HepG2 (cell line): ENCODE measurements around the gene QPCT. TPM values are rescaled to one million over a fixed set of nuclear protein-coding genes. Genes with fewer than 3 reads are reported as not detected.
A peak's percentile ranks its signal among the peaks of the same experiment; 100 is the strongest.

ENCODE experiments used
- ADNP ChIP-seq: sonication (generic); formaldehyde crosslinking; IDR thresholded peaks from 2 replicates; pipeline ENCODE4 v1.4.0; 2020; ENCODE audit warnings: missing genetic modification reagents
- CAMTA2 ChIP-seq: sonication (generic); formaldehyde crosslinking; IDR thresholded peaks from 2 replicates; pipeline ENCODE4 v1.4.0; 2020; ENCODE audit warnings: mild to moderate bottlenecking, missing genetic modification reagents, borderline replicate concordance
- CEBPB ChIP-seq: IDR thresholded peaks from 2 replicates; pipeline ENCODE4 v1.6.1; 2011; ENCODE audit warnings: low read depth, low read length, improper control_type of control experiment, borderline replicate concordance
- RAD21 ChIP-seq: fragments of 450-650 bp; formaldehyde crosslinking; IDR thresholded peaks from 2 replicates; pipeline ENCODE4 v1.5.0; 2020; ENCODE audit warnings: mild to moderate bottlenecking
- REPIN1 ChIP-seq: sonication (generic); formaldehyde crosslinking; IDR thresholded peaks from 2 replicates; pipeline ENCODE4 v1.8.0; 2022; ENCODE audit warnings: missing genetic modification reagents, low read depth, mild to moderate bottlenecking, borderline replicate concordance
- ZFYVE20 ChIP-seq: sonication (generic); formaldehyde crosslinking; IDR thresholded peaks from 2 replicates; pipeline ENCODE4 v1.8.0; 2023; ENCODE audit warnings: low read depth, mild to moderate bottlenecking, moderate library complexity, missing genetic modification reagents, borderline replicate concordance
- ZNF292 ChIP-seq: sonication (generic); formaldehyde crosslinking; IDR thresholded peaks from 2 replicates; pipeline ENCODE4 v1.8.1; 2022; ENCODE audit warnings: mild to moderate bottlenecking, low read depth, missing genetic modification reagents, borderline replicate concordance
- ZNF7 ChIP-seq: IDR thresholded peaks from 2 replicates; pipeline ENCODE4 v1.6.1; 2016; ENCODE audit warnings: missing biosample characterization, missing genetic modification reagents
- ZNF841 ChIP-seq: sonication (generic); formaldehyde crosslinking; IDR thresholded peaks from 2 replicates; pipeline ENCODE4 v1.8.1; 2023; ENCODE audit warnings: missing genetic modification reagents, borderline replicate concordance
- polyA plus RNA-seq, 8 experiments: library from polyadenylated mRNA; depleted of rRNA in 3 of 8; stranded (reverse) in 7 of 8; unstranded in 1 of 8; fragments of >200 nt; fragmentation: Illumina TruSeq in 4 of 8; extraction: Trizol in 4 of 8; gene quantifications; 2 replicates each; pipeline versions ENCODE4 v1.2.1 to v1.2.3, GENCODE V29; 2011 to 2016; ENCODE audit warnings: low read depth in 4 of 8, missing spikeins in 1 of 8, mixed read lengths in 1 of 8; ENCODE audit not compliant: insufficient read depth in 1 of 8
- total RNA-seq, 5 experiments: library from RNA; depleted of rRNA; stranded (reverse); fragments of >200 nt; fragmentation: Illumina TruSeq; extraction: Trizol; gene quantifications; 2 replicates each; pipeline ENCODE4 v1.2.3, GENCODE V29; 2016; ENCODE audit warnings: low read depth in 1 of 5
- TF ChIP-seq, protein P1 (sequence below): sonication (generic); formaldehyde crosslinking; IDR thresholded peaks from 2 replicates; pipeline ENCODE4 v1.4.0; 2020; ENCODE audit warnings: mild to moderate bottlenecking, missing genetic modification reagents, borderline replicate concordance
- TF ChIP-seq, protein P2 (sequence below): sonication (generic); formaldehyde crosslinking; conservative IDR thresholded peaks from 2 replicates; pipeline ENCODE4 v1.4.0; 2020; ENCODE audit warnings: mild to moderate bottlenecking, missing genetic modification reagents, moderate library complexity
- TF ChIP-seq, protein P3 (sequence below): sonication (generic); formaldehyde crosslinking; IDR thresholded peaks from 2 replicates; pipeline ENCODE4 v1.5.0; 2020; ENCODE audit warnings: missing genetic modification reagents
- TF ChIP-seq, protein P4 (sequence below): sonication (generic); formaldehyde crosslinking; conservative IDR thresholded peaks from 2 replicates; pipeline ENCODE4 v1.4.0; 2020; ENCODE audit warnings: missing genetic modification reagents
- TF ChIP-seq, protein P5 (sequence below): sonication (generic); formaldehyde crosslinking; IDR thresholded peaks from 2 replicates; pipeline ENCODE4 v1.5.0; 2020; ENCODE audit warnings: missing genetic modification reagents

QPCT gene
- total and polyA plus RNA-seq, 2 of the 13 experiments (the other 11 are each of a cell fraction or from before 2014, with no cell fraction given) = 0.77 to 1.2 TPM

DNA sequence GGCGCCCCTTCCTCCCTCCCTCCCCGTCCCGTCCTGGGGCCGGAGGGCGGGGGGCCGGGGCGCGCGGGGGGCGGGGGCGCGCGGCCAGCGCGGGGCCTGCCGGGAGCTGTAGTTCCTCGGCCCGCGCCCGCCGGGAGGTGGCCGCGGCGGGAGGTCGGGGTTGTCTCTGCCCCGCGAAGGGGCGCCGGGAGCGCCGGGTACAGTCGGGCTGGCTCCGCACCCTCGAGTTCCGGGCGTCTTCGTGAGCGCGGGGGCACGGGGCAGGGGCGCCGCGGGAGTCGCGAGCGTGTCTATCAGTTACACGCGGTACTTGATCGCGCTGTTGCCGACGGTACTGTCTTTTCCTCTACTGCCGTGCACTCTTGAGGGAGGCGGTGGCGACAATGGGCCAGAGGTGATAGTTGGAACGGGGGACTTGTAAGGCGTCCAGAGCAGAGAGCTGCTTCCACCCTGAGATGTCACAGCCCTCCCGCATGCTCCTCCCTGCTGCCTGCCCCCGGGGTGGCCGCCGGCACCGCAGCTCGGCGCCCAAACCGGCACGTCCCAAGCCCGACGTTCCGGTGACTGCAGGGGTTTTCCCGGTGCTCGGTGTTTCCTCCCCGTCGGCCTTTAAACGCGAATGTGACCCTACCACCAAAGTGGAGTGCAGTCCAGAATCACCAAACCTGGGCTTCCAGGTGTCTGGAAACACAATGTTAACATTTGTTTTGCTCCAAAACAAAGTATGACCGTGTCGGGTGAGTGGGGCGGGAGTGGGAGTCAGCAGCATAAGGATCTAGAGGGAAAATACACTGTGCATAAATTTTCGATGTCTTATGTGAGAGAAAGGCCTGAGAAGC is 19.4 kb upstream of the QPCT start, which contains the start of gene PRKD3 (continued):
- TF ChIP-seq, protein P1, sequence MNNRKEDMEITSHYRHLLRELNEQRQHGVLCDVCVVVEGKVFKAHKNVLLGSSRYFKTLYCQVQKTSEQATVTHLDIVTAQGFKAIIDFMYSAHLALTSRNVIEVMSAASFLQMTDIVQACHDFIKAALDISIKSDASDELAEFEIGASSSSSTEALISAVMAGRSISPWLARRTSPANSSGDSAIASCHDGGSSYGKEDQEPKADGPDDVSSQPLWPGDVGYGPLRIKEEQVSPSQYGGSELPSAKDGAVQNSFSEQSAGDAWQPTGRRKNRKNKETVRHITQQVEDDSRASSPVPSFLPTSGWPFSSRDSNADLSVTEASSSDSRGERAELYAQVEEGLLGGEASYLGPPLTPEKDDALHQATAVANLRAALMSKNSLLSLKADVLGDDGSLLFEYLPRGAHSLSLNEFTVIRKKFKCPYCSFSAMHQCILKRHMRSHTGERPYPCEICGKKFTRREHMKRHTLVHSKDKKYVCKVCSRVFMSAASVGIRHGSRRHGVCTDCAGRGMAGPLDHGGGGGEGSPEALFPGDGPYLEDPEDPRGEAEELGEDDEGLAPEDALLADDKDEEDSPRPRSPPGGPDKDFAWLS = 0 out of 2 replicates have a peak, but pooled peaks have one; percentile 18
- TF ChIP-seq, protein P2, sequence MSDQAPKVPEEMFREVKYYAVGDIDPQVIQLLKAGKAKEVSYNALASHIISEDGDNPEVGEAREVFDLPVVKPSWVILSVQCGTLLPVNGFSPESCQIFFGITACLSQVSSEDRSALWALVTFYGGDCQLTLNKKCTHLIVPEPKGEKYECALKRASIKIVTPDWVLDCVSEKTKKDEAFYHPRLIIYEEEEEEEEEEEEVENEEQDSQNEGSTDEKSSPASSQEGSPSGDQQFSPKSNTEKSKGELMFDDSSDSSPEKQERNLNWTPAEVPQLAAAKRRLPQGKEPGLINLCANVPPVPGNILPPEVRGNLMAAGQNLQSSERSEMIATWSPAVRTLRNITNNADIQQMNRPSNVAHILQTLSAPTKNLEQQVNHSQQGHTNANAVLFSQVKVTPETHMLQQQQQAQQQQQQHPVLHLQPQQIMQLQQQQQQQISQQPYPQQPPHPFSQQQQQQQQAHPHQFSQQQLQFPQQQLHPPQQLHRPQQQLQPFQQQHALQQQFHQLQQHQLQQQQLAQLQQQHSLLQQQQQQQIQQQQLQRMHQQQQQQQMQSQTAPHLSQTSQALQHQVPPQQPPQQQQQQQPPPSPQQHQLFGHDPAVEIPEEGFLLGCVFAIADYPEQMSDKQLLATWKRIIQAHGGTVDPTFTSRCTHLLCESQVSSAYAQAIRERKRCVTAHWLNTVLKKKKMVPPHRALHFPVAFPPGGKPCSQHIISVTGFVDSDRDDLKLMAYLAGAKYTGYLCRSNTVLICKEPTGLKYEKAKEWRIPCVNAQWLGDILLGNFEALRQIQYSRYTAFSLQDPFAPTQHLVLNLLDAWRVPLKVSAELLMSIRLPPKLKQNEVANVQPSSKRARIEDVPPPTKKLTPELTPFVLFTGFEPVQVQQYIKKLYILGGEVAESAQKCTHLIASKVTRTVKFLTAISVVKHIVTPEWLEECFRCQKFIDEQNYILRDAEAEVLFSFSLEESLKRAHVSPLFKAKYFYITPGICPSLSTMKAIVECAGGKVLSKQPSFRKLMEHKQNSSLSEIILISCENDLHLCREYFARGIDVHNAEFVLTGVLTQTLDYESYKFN (CRISPR knock-in tag) = no peak
- TF ChIP-seq ZNF841 (CRISPR knock-in tag) (0 out of 2 replicates have a peak, but pooled peaks have one; percentile 17), CEBPB (no peak), CAMTA2 (CRISPR knock-in tag) (0 out of 2 replicates have a peak, but pooled peaks have one; percentile 72), ZFYVE20 (peak; percentile 66; the same call in 1 of the 2 replicates), RAD21 (CRISPR knock-in tag) (no peak), ZNF7 (CRISPR knock-in tag) (no peak), ZNF292 (CRISPR knock-in tag) (0 out of 2 replicates have a peak, but pooled peaks have one; percentile 36), REPIN1 (CRISPR knock-in tag) (no peak), ADNP (CRISPR knock-in tag) (no peak)
- TF ChIP-seq, protein P3, sequence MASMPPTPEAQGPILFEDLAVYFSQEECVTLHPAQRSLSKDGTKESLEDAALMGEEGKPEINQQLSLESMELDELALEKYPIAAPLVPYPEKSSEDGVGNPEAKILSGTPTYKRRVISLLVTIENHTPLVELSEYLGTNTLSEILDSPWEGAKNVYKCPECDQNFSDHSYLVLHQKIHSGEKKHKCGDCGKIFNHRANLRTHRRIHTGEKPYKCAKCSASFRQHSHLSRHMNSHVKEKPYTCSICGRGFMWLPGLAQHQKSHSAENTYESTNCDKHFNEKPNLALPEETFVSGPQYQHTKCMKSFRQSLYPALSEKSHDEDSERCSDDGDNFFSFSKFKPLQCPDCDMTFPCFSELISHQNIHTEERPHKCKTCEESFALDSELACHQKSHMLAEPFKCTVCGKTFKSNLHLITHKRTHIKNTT (CRISPR knock-in tag) = no peak
- TF ChIP-seq, protein P4, sequence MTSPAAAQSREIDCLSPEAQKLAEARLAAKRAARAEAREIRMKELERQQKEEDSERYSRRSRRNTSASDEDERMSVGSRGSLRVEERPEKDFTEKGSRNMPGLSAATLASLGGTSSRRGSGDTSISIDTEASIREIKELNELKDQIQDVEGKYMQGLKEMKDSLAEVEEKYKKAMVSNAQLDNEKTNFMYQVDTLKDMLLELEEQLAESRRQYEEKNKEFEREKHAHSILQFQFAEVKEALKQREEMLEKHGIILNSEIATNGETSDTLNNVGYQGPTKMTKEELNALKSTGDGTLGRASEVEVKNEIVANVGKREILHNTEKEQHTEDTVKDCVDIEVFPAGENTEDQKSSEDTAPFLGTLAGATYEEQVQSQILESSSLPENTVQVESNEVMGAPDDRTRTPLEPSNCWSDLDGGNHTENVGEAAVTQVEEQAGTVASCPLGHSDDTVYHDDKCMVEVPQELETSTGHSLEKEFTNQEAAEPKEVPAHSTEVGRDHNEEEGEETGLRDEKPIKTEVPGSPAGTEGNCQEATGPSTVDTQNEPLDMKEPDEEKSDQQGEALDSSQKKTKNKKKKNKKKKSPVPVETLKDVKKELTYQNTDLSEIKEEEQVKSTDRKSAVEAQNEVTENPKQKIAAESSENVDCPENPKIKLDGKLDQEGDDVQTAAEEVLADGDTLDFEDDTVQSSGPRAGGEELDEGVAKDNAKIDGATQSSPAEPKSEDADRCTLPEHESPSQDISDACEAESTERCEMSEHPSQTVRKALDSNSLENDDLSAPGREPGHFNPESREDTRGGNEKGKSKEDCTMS (CRISPR knock-in tag) = no peak
- TF ChIP-seq, protein P5, sequence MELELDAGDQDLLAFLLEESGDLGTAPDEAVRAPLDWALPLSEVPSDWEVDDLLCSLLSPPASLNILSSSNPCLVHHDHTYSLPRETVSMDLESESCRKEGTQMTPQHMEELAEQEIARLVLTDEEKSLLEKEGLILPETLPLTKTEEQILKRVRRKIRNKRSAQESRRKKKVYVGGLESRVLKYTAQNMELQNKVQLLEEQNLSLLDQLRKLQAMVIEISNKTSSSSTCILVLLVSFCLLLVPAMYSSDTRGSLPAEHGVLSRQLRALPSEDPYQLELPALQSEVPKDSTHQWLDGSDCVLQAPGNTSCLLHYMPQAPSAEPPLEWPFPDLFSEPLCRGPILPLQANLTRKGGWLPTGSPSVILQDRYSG = 0 out of 2 replicates have a peak, but pooled peaks have one; percentile 46
